Endodermal cell (in vitro differentiated cells): Measurements from ENCODE around the gene BMP6. TPM values are rescaled to one million over a fixed set of nuclear protein-coding genes. Genes with fewer than 3 reads are reported as not detected.

Experiments
- DNase-seq: peaks from one replicate; pipeline ENCODE4 v3.0.0-alpha.2; 2017
- H3K27ac ChIP-seq: 2 replicates; pipeline ENCODE4 v1.5.1; 2013; ENCODE audit warnings: mild to moderate bottlenecking, low read depth, low read length, moderate library complexity
- H3K27me3 ChIP-seq: 2 replicates; pipeline ENCODE4 v1.6.1; 2013; ENCODE audit warnings: mild to moderate bottlenecking, low read length, moderate library complexity; ENCODE audit not compliant: insufficient read depth, control insufficient read depth, poor library complexity, severe bottlenecking
- H3K36me3 ChIP-seq: 2 replicates; pipeline ENCODE4 v1.7.0; 2013; ENCODE audit warnings: mild to moderate bottlenecking, low read length, moderate library complexity; ENCODE audit not compliant: control insufficient read depth, insufficient read depth
- H3K4me1 ChIP-seq: one replicate; pipeline ENCODE4 v1.7.0; 2013; ENCODE audit warnings: low read length; ENCODE audit not compliant: control insufficient read depth, insufficient read depth
- H3K4me3 ChIP-seq: 2 replicates; pipeline ENCODE4 v1.5.1; 2013; ENCODE audit warnings: mild to moderate bottlenecking, low read length, moderate library complexity
- H3K9ac ChIP-seq: 2 replicates; pipeline ENCODE4 v1.6.1; 2013; ENCODE audit warnings: mild to moderate bottlenecking, low read length, moderate library complexity; ENCODE audit not compliant: poor library complexity, severe bottlenecking; ENCODE audit errors: extremely low read depth
- H3K9me3 ChIP-seq: 2 replicates; pipeline ENCODE4 v1.6.1; 2013; ENCODE audit warnings: mild to moderate bottlenecking, low read length, moderate library complexity; ENCODE audit not compliant: control insufficient read depth
- H3K27ac Mint-ChIP-seq: 2 replicates; pipeline ENCODE4 v1.8.0; 2020; ENCODE audit warnings: mixed read lengths
- H3K27me3 Mint-ChIP-seq: 2 replicates; pipeline ENCODE4 v1.8.0; 2021; ENCODE audit warnings: mild to moderate bottlenecking, mixed read lengths; ENCODE audit not compliant: insufficient read depth
- H3K36me3 Mint-ChIP-seq: 2 replicates; pipeline ENCODE4 v1.8.0; 2020; ENCODE audit warnings: low read depth, mixed read lengths
- H3K4me1 Mint-ChIP-seq: 2 replicates; pipeline ENCODE4 v1.8.0; 2020; ENCODE audit warnings: mixed read lengths
- H3K4me3 Mint-ChIP-seq: 2 replicates; pipeline ENCODE4 v1.8.0; 2020; ENCODE audit warnings: mild to moderate bottlenecking, moderate library complexity, mixed read lengths
- H3K9me3 Mint-ChIP-seq: 2 replicates; pipeline ENCODE4 v1.8.0; 2020; ENCODE audit warnings: mild to moderate bottlenecking, mixed read lengths
- WGBS, 2 experiments: methylation state at CpG; one replicate each; pipeline versions ENCODE4 v1.1.5 to v1.1.7; 2013; ENCODE audit warnings: missing lambda C conversion rate in 2 of 2, mixed read lengths in 1 of 2; ENCODE audit not compliant: insufficient coverage in 1 of 2, insufficient read length in 1 of 2; 5-methylcytosine and 5-hydroxymethylcytosine counted together
- total RNA-seq, 2 donors: library from RNA; stranded (reverse); fragmentation: NEBNext Ultra II Directional in 1 of 2; extraction: Animal tissue kit (Norgen Biotek cat#: 25700) in 1 of 2; gene quantifications; 2 replicates in 1 of 2; 3 replicates in 1 of 2; pipeline ENCODE4 v1.2.1, GENCODE V29; 2021
- TF ChIP-seq, protein P1 (sequence below): fragments of 200-600 bp; sonication (generic); conservative IDR thresholded peaks from 2 replicates; pipeline ENCODE4 v1.5.0; 2021; ENCODE audit warnings: antibody characterized with exemption, mild to moderate bottlenecking

BMP6 gene
- total RNA-seq, 2 donors from 2014 or later, result 0.62 to 0.71 TPM

DNA sequence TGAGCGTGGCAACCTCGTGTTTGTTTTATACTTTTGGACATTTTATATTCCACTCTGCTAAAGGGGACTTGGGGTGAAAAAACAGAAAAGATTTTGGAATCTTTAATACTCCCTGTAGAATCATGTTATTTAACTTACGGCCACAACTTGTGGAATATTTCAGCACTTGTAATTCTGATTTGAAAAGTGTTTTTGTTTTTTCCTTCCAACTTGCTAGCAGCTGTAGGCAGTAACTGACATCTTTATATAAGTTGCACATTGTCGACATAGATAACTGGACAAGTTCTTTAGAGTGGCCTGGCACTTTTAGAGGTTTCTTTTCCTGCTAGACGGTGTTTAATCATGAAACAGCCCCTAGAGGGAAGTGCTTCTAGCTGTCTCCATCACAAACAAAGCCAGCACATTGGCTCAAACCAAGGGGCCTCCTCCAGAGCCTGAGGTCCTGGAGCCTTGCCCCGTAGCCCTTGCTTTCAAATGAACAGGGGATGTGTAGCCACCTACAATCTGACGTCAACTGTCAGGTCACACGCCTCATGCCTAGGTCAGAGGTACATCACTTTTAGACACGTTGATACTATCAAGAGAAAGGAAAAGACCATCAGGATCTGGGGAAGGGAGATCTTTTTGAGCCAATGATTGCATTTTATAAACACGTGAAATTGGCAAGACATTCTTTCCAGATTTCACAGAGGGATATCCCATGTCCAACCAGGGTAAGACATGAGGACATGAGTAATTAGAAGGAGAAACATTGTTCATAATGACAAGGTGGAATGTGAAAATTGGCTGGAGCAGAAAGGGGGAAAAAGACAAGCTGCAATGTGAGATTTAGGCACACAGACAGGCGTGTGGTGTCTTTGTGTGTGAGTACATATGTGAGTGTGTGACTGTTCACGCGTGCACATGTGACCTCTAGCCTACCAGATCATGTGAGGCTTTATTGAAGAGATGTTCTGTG is 92.6 kb downstream of the BMP6 start:
- no peak for DNase-seq
- no peaks in the 10 kb centered on the region for H3K36me3 Mint-ChIP-seq
- no peak overlapping the region for H3K27ac Mint-ChIP-seq
- no peaks in the 10 kb centered on the region for H3K4me1 Mint-ChIP-seq
- H3K4me3 ChIP-seq, result no peak overlapping the region
- no peak overlapping the region for H3K4me3 Mint-ChIP-seq
- no peaks in the 10 kb centered on the region for H3K36me3 ChIP-seq
- peaks cover 74% of the 10 kb centered on the region for H3K27me3 Mint-ChIP-seq
- no peak overlapping the region for H3K9ac ChIP-seq
- H3K9me3 ChIP-seq, result no peaks in the 10 kb centered on the region
- H3K27me3 ChIP-seq, result peaks cover 96% of the 10 kb centered on the region
- TF ChIP-seq, protein P1, sequence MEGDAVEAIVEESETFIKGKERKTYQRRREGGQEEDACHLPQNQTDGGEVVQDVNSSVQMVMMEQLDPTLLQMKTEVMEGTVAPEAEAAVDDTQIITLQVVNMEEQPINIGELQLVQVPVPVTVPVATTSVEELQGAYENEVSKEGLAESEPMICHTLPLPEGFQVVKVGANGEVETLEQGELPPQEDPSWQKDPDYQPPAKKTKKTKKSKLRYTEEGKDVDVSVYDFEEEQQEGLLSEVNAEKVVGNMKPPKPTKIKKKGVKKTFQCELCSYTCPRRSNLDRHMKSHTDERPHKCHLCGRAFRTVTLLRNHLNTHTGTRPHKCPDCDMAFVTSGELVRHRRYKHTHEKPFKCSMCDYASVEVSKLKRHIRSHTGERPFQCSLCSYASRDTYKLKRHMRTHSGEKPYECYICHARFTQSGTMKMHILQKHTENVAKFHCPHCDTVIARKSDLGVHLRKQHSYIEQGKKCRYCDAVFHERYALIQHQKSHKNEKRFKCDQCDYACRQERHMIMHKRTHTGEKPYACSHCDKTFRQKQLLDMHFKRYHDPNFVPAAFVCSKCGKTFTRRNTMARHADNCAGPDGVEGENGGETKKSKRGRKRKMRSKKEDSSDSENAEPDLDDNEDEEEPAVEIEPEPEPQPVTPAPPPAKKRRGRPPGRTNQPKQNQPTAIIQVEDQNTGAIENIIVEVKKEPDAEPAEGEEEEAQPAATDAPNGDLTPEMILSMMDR, result no peak
- 89 to 95% methylated on average over 10 to 13 of the region's 13 CpGs for WGBS, 2 experiments
- H3K9me3 Mint-ChIP-seq, result no peaks in the 10 kb centered on the region
- no peaks in the 10 kb centered on the region for H3K4me1 ChIP-seq
- H3K27ac ChIP-seq, result no peak overlapping the region

DNA sequence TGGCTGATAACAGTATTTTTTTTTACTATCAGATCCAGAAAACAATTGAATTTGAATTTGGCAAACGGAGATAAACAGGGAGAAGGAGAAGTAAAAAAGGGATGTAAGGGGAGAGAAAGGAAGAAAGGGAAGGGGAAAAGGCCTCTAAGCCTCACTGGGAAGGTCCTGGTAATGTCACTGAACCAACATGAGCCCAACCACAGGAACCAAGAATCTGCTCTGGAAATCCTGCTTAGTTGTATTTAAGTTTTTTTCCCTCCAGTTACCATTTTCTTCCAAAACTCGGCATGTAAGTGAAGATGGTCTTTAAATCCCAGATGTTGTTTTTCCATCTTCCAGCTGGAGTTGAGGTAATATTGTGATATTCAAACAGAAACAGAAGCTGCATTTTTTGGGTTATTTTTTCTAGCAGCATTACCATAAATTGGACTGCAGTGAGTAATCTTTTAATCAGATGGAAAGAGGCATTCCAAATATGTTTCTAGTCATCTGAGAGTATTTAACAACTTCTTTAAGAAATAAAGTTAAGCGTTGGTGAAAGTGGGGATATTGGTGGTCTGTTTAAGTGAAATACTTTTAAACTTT is 93.6 kb downstream of the BMP6 start:
- no peak overlapping the region for H3K27ac ChIP-seq
- H3K9me3 ChIP-seq, result no peaks in the 10 kb centered on the region
- TF ChIP-seq, protein P1, result no peak
- peaks cover 97% of the 10 kb centered on the region for H3K27me3 ChIP-seq
- DNase-seq, result no peak
- Mint-ChIP-seq H3K27me3 (peaks cover 81% of the 10 kb centered on the region), H3K4me3 (no peak overlapping the region), H3K27ac (no peak overlapping the region), H3K36me3 (no peaks in the 10 kb centered on the region), H3K4me1 (no peaks in the 10 kb centered on the region), H3K9me3 (no peaks in the 10 kb centered on the region)
- H3K4me1 ChIP-seq, result no peaks in the 10 kb centered on the region
- H3K4me3 ChIP-seq, result no peak overlapping the region
- H3K36me3 ChIP-seq, result no peaks in the 10 kb centered on the region
- no peak overlapping the region for H3K9ac ChIP-seq
- WGBS, 2 experiments, result 89 to 100% methylated on average over 1 to 3 of the region's 3 CpGs

DNA sequence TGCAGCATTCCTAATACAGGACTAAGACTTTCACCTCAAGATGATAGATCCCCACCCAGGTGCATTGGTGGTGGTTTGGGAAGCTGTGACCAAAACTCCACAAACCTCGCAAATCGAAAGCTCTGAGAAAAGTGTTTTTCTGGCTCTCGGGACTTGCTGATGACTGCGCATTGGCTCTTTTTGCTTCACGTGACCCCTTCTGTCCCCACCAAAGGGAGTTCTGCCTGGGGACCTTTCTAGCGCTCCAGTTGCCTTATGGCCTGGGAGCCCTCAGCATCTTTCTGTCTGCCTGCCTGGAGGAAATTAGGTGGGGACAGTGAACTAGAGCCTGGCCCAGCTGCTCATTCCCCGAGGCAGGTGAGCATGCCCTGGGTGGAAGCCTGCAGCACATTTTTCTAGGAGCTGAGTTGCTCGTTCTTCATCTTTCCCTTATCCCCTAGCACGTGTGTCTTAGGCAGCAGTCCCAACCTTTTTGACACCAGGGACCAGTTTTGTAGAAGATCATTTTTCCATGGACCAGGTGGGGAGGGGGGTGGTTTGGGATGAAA is 94.5 kb downstream of the BMP6 start:
- 90 to 91% methylated on average over 7 to 9 of the region's 9 CpGs for WGBS, 2 experiments
- peaks cover 87% of the 10 kb centered on the region for H3K27me3 Mint-ChIP-seq
- H3K36me3 ChIP-seq, result no peaks in the 10 kb centered on the region
- H3K36me3 Mint-ChIP-seq, result no peaks in the 10 kb centered on the region
- DNase-seq, result no peak
- peaks cover 97% of the 10 kb centered on the region for H3K27me3 ChIP-seq
- no peak overlapping the region for H3K27ac ChIP-seq
- H3K4me1 ChIP-seq, result no peaks in the 10 kb centered on the region
- H3K4me3 ChIP-seq, result no peak overlapping the region
- H3K9ac ChIP-seq, result no peak overlapping the region
- TF ChIP-seq, protein P1, result no peak
- H3K4me3 Mint-ChIP-seq, result no peak overlapping the region
- no peaks in the 10 kb centered on the region for H3K4me1 Mint-ChIP-seq
- no peaks in the 10 kb centered on the region for H3K9me3 ChIP-seq
- H3K9me3 Mint-ChIP-seq, result no peaks in the 10 kb centered on the region
- no peak overlapping the region for H3K27ac Mint-ChIP-seq
